SK-N-SH (cell line): ENCODE measurements around the gene CEP290. TPM values are rescaled to one million over a fixed set of nuclear protein-coding genes. Genes with fewer than 3 reads are reported as not detected.
A peak's percentile ranks its signal among the peaks of the same experiment; 100 is the strongest.

Experiments used
- CTCF ChIA-PET: fragments of 300-600, 350-600 bp; formaldehyde crosslinking; extraction: SDS; loops from one replicate; lab custom pipeline; 2021; lab: Yijun Ruan, JAX
- POLR2A ChIA-PET: fragments of 350-600 bp; sonication (Branson Sonifier 250); formaldehyde crosslinking; extraction: SDS; loops from one replicate; lab custom pipeline; 2020; ENCODE audit warnings: antibody characterized with exemption, inconsistent platforms; lab: Yijun Ruan, JAX
- DNase-seq: peaks from one replicate; pipeline ENCODE4 v3.0.0; 2012
- H2AFZ ChIP-seq: fragments of 200-600 bp; sonication (generic); 2 replicates; pipeline ENCODE4 v1.8.1; 2016; ENCODE audit warnings: antibody characterized with exemption, mild to moderate bottlenecking, low read depth
- H3F3A ChIP-seq: fragments of 200-600 bp; sonication (generic); replicated peaks from 2 replicates; pipeline ENCODE3; 2016; ENCODE audit warnings: antibody characterized with exemption, mild to moderate bottlenecking; ENCODE audit not compliant: insufficient read depth
- H3K27ac ChIP-seq, 2 experiments: fragments of 200-500 bp in 1 of 2; fragments of 200-600 bp in 1 of 2; sonication (Bioruptor generic) in 1 of 2; sonication (generic), shearing (Covaris generic) in 1 of 2; 2 replicates each; pipeline versions ENCODE4 v1.5.1 to v1.6.1; 2014 to 2016; ENCODE audit warnings: low read depth in 2 of 2, inconsistent platforms in 1 of 2, low read length in 1 of 2, mild to moderate bottlenecking in 1 of 2, mixed read lengths in 1 of 2
- H3K27me3 ChIP-seq: fragments of 200-600 bp; sonication (generic), shearing (Covaris generic); 2 replicates; pipeline ENCODE4 v1.6.1; 2016; ENCODE audit warnings: mixed run types; ENCODE audit not compliant: insufficient read depth
- H3K36me3 ChIP-seq, 2 experiments: fragments of 200-500 bp in 1 of 2; fragments of 200-600 bp in 1 of 2; sonication (Bioruptor generic) in 1 of 2; sonication (generic) in 1 of 2; replicated peaks in 1 of 2; 2 replicates each; pipeline versions ENCODE3 to v1.5.1; 2014 to 2016; ENCODE audit warnings: low read length in 1 of 2, mild to moderate bottlenecking in 1 of 2; ENCODE audit not compliant: insufficient read depth in 2 of 2, control insufficient read depth in 1 of 2
- H3K4me1 ChIP-seq, 2 experiments: fragments of 200-500 bp in 1 of 2; fragments of 200-600 bp in 1 of 2; sonication (Bioruptor generic) in 1 of 2; sonication (generic), shearing (Covaris generic) in 1 of 2; 2 replicates each; pipeline versions ENCODE4 v1.5.1 to v1.6.1; 2014 to 2016; ENCODE audit warnings: low read depth in 1 of 2, low read length in 1 of 2, mixed run types in 1 of 2; ENCODE audit not compliant: insufficient read depth in 2 of 2, control insufficient read depth in 1 of 2
- H3K4me2 ChIP-seq: fragments of 200-600 bp; sonication (generic), shearing (Covaris generic); 2 replicates; pipeline ENCODE4 v1.6.1; 2017; ENCODE audit warnings: mixed run types
- H3K4me3 ChIP-seq, 2 experiments: fragments of 200-500 bp in 1 of 2; fragments of 200-600 bp in 1 of 2; sonication (Bioruptor generic) in 1 of 2; sonication (generic), shearing (Covaris generic) in 1 of 2; 2 replicates each; pipeline versions ENCODE4 v1.5.1 to v1.8.1; 2014 to 2016; ENCODE audit warnings: low read depth in 2 of 2, inconsistent platforms in 1 of 2, low read length in 1 of 2, mild to moderate bottlenecking in 1 of 2, mixed read lengths in 1 of 2, moderate library complexity in 1 of 2
- H3K79me2 ChIP-seq: fragments of 200-600 bp; sonication (generic); 2 replicates; pipeline ENCODE4 v1.8.1; 2017; ENCODE audit warnings: mild to moderate bottlenecking; ENCODE audit not compliant: insufficient read depth
- H3K9ac ChIP-seq: fragments of 200-600 bp; sonication (generic); 2 replicates; pipeline ENCODE4 v1.6.1; 2017; ENCODE audit warnings: mixed run types
- H3K9me2 ChIP-seq: fragments of 200-600 bp; sonication (generic); 2 replicates; pipeline ENCODE4 v1.6.1; 2017; ENCODE audit warnings: mixed run types
- H3K9me3 ChIP-seq: fragments of 200-600 bp; sonication (generic); 2 replicates; pipeline ENCODE4 v1.6.1; 2017; ENCODE audit warnings: mixed run types, mild to moderate bottlenecking, moderate library complexity
- H4K20me1 ChIP-seq: fragments of 200-600 bp; sonication (generic); 2 replicates; pipeline ENCODE4 v1.6.1; 2017; ENCODE audit warnings: mild to moderate bottlenecking, mixed run types; ENCODE audit not compliant: insufficient read depth
- CHD2 ChIP-seq: fragments of 150-350 bp; IDR thresholded peaks from 2 replicates; pipeline ENCODE4 v1.6.1; 2018; ENCODE audit warnings: low read length; ENCODE audit not compliant: partially characterized antibody
- CTCF ChIP-seq: fragments of 200-600 bp; sonication (generic); IDR thresholded peaks from 2 replicates; pipeline ENCODE4 v1.6.1; 2017; ENCODE audit warnings: antibody characterized with exemption, mild to moderate bottlenecking, moderate library complexity
- ELF1 ChIP-seq: IDR thresholded peaks from 2 replicates; pipeline ENCODE4 v1.4.0; 2012
- EZH2phosphoT487 ChIP-seq: fragments of 200-600 bp; sonication (generic); IDR thresholded peaks from 2 replicates; pipeline ENCODE4 v1.6.1; 2017; ENCODE audit warnings: low read depth, mixed run types, mild to moderate bottlenecking, antibody characterized with exemption, moderate library complexity, borderline replicate concordance
- FOXM1 ChIP-seq: IDR thresholded peaks from 2 replicates; pipeline ENCODE4 v1.4.0; 2012; ENCODE audit warnings: low read depth, mild to moderate bottlenecking
- GABPA ChIP-seq: IDR thresholded peaks from 2 replicates; pipeline ENCODE4 v1.4.0; 2012; ENCODE audit warnings: low read depth, mild to moderate bottlenecking
- GATA2 ChIP-seq: sonication (generic); formaldehyde crosslinking; IDR thresholded peaks from 2 replicates; pipeline ENCODE4 v1.5.0; 2020; ENCODE audit warnings: mild to moderate bottlenecking, missing genetic modification reagents
- MAX ChIP-seq: IDR thresholded peaks from 2 replicates; pipeline ENCODE4 v1.4.0; 2012; ENCODE audit warnings: low read depth
- NFIC ChIP-seq: IDR thresholded peaks from 2 replicates; pipeline ENCODE4 v1.4.0; 2012; ENCODE audit warnings: borderline replicate concordance
- NRF1 ChIP-seq: IDR thresholded peaks from 2 replicates; pipeline ENCODE4 v1.6.1; 2012; ENCODE audit warnings: low read depth, mild to moderate bottlenecking, low read length
- PBX3 ChIP-seq: IDR thresholded peaks from 2 replicates; pipeline ENCODE4; 2012
- POLR2AphosphoS5 ChIP-seq: IDR thresholded peaks from 2 replicates; pipeline ENCODE4 v1.6.1; 2012; ENCODE audit warnings: low read depth, low read length
- RAD21 ChIP-seq: IDR thresholded peaks from 2 replicates; pipeline ENCODE4 v1.6.1; 2012; ENCODE audit warnings: mild to moderate bottlenecking, low read length
- REST ChIP-seq: IDR thresholded peaks from 2 replicates; pipeline ENCODE4 v1.6.1; 2012; ENCODE audit warnings: mild to moderate bottlenecking, low read depth, low read length, moderate library complexity
- RFX5 ChIP-seq: IDR thresholded peaks from 2 replicates; pipeline ENCODE4 v1.6.1; 2012; ENCODE audit warnings: mild to moderate bottlenecking, improper control_type of control experiment, low read length
- RXRA ChIP-seq: IDR thresholded peaks from 2 replicates; pipeline ENCODE4 v1.4.0; 2012; ENCODE audit warnings: low read depth, mild to moderate bottlenecking, borderline replicate concordance
- SMC3 ChIP-seq: IDR thresholded peaks from 2 replicates; pipeline ENCODE4 v1.6.1; 2012; ENCODE audit warnings: low read depth, low read length, improper control_type of control experiment
- TCF12 ChIP-seq: IDR thresholded peaks from 2 replicates; pipeline ENCODE4 v1.4.0; 2012
- TEAD4 ChIP-seq: IDR thresholded peaks from 2 replicates; pipeline ENCODE4 v1.4.0; 2012; ENCODE audit warnings: mild to moderate bottlenecking, borderline replicate concordance; ENCODE audit not compliant: insufficient read depth
- USF2 ChIP-seq: fragments of 150-350 bp; IDR thresholded peaks from 2 replicates; pipeline ENCODE4 v1.6.1; 2017; ENCODE audit warnings: antibody characterized with exemption, low read length, low read depth, borderline replicate concordance
- YY1 ChIP-seq: IDR thresholded peaks from 2 replicates; pipeline ENCODE4 v1.4.0; 2012; ENCODE audit warnings: low read depth, mild to moderate bottlenecking
- WGBS: methylation state at CpG from one replicate; pipeline ENCODE4 v1.1.6; 2017; ENCODE audit warnings: low lambda C conversion rate; 5-methylcytosine and 5-hydroxymethylcytosine counted together
- polyA plus RNA-seq, 3 experiments: library from polyadenylated mRNA; depleted of rRNA; stranded (reverse); fragments of >200 nt; gene quantifications; 2 replicates each; pipeline ENCODE4 v1.2.3, GENCODE V29; 2012

CEP290 gene
- polyA plus RNA-seq, 1 of the 3 experiments (the other 2 are of a cell fraction): 8.9 TPM

GRCh38 chr12:88144037-88144436 is 2.1 kb upstream of the CEP290 start:
- H3K9ac ChIP-seq: no peak overlapping the region
- WGBS: 96% methylated on average over 5 of the region's 5 CpGs
- H3F3A ChIP-seq: peaks cover 6% of the 10 kb centered on the region
- CTCF ChIA-PET: interaction anchor here (1.0 kb wide), 1 partner anchor 850 kb away, joined by 3 read pairs; no protein-coding TSS in a partner anchor
- H3K36me3 ChIP-seq: peaks cover 4 to 21% of the 10 kb centered on the region in 2 experiments
- peak overlapping the region; percentile 85; the same call in 1 of the 2 replicates for H3K4me2 ChIP-seq
- H3K79me2 ChIP-seq: peaks cover 53% of the 10 kb centered on the region
- H3K9me2 ChIP-seq: no peaks in the 10 kb centered on the region
- POLR2A ChIA-PET: no interaction called here
- no peaks in the 10 kb centered on the region for H4K20me1 ChIP-seq
- no peaks in the 10 kb centered on the region for H3K27me3 ChIP-seq
- peaks cover 0 to 8% of the 10 kb centered on the region in 2 experiments; a peak in 3 of 4 replicates for H3K4me1 ChIP-seq
- TF ChIP-seq RXRA: no peak
- no peak for TF ChIP-seq NRF1
- TF ChIP-seq CTCF: no peak
- TF ChIP-seq YY1: no peak
- TF ChIP-seq TEAD4: no peak
- TF ChIP-seq FOXM1: no peak
- no peak for TF ChIP-seq CHD2
- TF ChIP-seq USF2: no peak
- no peak for TF ChIP-seq GATA2 (CRISPR knock-in tag)
- TF ChIP-seq POLR2AphosphoS5: no peak
- no peak for TF ChIP-seq PBX3
- no peak for TF ChIP-seq ELF1
- peak overlapping the region in 1 of 2 experiments; percentile 93; a peak in 1 of 4 replicates for H3K4me3 ChIP-seq
- no peaks in the 10 kb centered on the region for H3K9me3 ChIP-seq
- H3K27ac ChIP-seq: no peak overlapping the region
- H2AFZ ChIP-seq: no peak overlapping the region
- DNase-seq: no peak

GRCh38 chr12:88142610-88142991 is 713 bp upstream of the CEP290 start:
- ChIA-PET CTCF (interaction anchor here (0.6 to 1.6 kb wide), 6 partner anchors 12 to 874 kb away, joined by 3 to 8 read pairs (median 4); no protein-coding TSS in a partner anchor), POLR2A (interaction anchor here (1.0 kb wide), 1 partner anchor 437 kb away, joined by 3 read pairs; the partner anchor contains the start of gene KITLG)
- H3K27ac ChIP-seq: peak overlapping the region; percentile 76 to 80
- TF ChIP-seq YY1 (no peak), SMC3 (no peak), RAD21 (no peak), TCF12 (no peak), REST (no peak), MAX (no peak), NRF1 (no peak), GATA2 (CRISPR knock-in tag) (no peak), CHD2 (no peak), NFIC (no peak), RFX5 (no peak), POLR2AphosphoS5 (no peak), ELF1 (no peak), EZH2phosphoT487 (no peak), GABPA (no peak)

More at GRCh38 chr12:88142610-88142991, 713 bp upstream of the CEP290 start:
- peak overlapping the region; percentile 85 for H3K4me2 ChIP-seq
- peak overlapping the region; percentile 93 to 97 for H3K4me3 ChIP-seq
- no peak for DNase-seq
- no peaks in the 10 kb centered on the region for H3K9me3 ChIP-seq
- 2% methylated on average over 17 of the region's 18 CpGs for WGBS
- peak overlapping the region; percentile 73 for H3K9ac ChIP-seq
- H3K36me3 ChIP-seq: peaks cover 5 to 16% of the 10 kb centered on the region in 2 experiments
- H4K20me1 ChIP-seq: no peaks in the 10 kb centered on the region
- H2AFZ ChIP-seq: peak overlapping the region; percentile 91
- no peaks in the 10 kb centered on the region for H3K27me3 ChIP-seq
- peaks cover 6% of the 10 kb centered on the region for H3F3A ChIP-seq
- H3K9me2 ChIP-seq: no peaks in the 10 kb centered on the region
- H3K79me2 ChIP-seq: peaks cover 53% of the 10 kb centered on the region
- peaks cover 0 to 8% of the 10 kb centered on the region in 2 experiments; a peak in 3 of 4 replicates for H3K4me1 ChIP-seq
